ENCODE measurements around the gene AHDC1.

AHDC1 gene

GRCh38 chr1:27531959-27532685 is 71.8 kb downstream of the AHDC1 start:
- DNase-seq (ENCODE audit: low read depth), result no peak

DNA sequence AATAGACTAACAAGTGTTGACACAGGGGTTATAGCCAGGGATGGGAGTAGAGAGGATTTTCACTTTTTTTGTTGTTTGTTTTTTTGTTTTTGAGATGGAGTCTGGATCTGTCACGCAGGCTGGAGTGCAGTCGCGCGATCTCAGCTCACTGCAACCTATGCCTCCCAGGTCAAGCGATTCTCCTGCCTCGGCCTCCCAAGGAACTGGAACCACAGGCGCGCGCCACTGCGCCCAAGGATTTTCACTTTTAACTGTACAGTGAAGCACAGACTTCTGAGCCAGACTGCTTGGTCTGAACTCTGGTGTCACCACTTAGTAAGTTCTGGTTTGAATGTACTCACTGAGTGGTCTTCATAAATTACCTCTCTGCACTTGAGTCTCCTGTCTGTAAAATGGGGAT is 73.8 kb downstream of the AHDC1 start:
- DNase-seq (ENCODE audit: low read depth), result no peak

GRCh38 chr1:27529704-27530018 is 74.3 kb downstream of the AHDC1 start:
- no peak for DNase-seq (ENCODE audit: low read depth)

DNA sequence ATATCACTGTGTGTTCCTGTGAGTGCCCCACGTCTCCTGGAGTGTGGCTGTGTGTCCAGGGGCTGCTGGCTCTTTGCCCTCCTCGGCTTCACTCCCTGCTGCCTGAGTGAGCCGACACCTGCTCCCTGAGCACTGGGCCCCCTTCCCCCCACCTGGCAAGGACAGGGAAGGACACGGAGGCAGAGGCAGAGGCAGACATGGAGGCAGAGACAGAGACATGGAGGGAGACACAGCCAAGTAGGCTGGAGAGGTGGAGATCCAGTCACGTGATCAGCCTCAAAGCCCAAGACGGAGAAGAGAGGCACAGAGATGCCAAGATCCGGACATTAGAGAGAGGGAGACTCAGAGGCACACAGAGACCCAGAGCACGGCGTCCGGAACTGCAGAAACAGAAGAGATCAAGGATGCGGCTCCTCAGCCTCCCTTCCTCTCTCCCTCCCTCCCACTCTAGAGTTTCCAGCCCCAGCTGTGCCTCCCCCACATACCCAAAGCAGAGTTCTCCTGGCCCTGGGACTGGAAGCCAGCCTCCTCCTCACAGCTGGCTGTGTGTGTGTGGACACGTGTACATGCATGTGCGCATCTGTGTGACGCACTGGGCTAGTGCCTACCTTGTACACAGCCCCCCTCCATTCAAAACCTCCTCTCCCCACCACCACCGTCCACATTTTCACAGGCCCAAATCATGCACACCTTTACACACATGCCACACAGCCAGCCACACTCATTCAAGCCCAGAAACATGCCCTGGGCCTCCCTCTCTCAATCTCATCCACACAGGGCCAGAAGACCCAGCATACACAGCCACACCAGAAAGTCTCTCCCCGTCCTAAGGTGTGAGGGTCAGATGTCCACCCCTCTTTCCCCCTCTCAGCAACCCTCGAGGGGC is 74.9 kb downstream of the AHDC1 start:
- peak; percentile 40 for DNase-seq (ENCODE audit: low read depth)

DNA sequence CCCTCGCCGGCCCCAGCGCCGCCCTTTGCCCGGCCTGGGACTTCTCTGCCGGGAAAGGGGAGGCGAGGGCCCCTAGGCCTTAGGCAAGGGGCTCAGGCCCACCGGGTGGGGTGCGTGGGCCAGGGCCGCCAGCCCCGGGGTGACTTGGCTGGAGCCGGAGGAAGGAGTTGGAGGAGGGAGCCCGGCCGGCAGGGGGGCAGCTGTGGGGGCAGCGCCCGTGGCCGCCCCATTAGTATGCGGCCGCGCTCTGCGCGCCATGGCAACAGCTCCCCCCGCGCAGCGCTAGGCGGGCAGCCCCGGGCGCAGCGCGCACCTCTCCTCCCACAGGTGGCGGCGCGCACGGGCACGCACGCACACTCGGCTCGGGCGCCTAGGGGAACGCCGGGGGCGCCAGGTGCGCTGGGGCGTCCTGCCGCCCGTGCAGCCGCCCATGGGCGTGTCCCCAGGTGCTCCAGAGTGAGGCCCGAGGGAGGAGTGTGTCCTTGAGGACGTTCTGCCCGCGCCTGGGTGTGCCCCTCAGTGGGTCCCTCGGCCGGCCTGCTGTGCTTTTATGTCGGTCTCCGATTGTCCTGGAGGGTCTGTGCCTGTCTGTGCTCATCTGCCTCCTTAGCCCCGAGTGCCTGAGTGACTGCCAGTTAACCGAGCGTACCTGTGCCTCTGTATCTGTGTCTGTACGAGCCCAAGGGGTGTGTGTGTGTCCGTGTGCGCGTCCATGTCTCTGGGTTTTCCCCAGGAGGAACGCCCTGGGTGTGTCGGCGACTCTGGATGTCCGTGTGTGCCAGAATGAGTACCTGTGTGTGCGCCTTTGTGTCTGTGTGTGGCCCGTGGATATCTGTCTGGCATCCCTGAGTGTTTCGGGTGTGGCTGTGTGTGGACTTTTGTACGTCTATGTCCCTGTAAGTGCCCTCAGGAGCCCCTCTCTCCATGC is 75.8 kb downstream of the AHDC1 start:
- DNase-seq (ENCODE audit: low read depth), result no peak

DNA sequence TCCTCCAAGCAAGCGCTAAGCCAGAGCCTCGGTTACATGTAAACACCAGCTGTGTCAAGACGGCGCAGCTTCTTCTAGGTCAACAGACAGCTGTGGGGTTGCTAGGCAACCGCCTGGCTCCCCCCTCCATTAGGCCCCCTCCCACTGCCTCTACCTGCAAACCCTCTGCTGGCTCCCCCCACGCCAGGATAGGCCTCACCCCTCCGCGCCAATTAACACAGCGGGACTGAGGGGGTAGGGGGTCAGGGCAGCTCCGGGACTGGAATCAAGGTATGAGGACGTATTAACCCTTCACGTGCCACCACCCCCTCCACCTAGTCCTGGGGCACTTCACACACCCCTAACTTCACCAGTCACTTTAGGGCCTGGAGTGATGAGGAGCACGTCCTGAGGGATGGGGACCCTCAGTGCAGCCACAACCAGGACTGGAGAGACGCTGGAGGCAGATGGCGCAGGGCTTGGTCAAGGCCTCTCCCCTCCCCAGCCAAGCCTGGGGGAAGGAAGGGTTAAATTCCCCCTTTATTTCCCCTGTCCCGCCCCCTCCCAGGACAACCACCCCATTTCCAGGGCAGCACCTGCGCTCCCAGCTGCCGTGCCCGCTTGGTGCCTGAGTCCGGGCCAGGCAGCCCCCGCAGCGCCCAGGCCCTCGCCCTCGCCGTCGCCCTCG is 76.6 kb downstream of the AHDC1 start:
- no peak for DNase-seq (ENCODE audit: low read depth)

GRCh38 chr1:27526569-27527222 is 77.2 kb downstream of the AHDC1 start:
- no peak for DNase-seq (ENCODE audit: low read depth)

- no peak for DNase-seq (ENCODE audit: low read depth)
These were observed 78.4 kb downstream of the AHDC1 start for GRCh38 chr1:27525296-27526272.

DNA sequence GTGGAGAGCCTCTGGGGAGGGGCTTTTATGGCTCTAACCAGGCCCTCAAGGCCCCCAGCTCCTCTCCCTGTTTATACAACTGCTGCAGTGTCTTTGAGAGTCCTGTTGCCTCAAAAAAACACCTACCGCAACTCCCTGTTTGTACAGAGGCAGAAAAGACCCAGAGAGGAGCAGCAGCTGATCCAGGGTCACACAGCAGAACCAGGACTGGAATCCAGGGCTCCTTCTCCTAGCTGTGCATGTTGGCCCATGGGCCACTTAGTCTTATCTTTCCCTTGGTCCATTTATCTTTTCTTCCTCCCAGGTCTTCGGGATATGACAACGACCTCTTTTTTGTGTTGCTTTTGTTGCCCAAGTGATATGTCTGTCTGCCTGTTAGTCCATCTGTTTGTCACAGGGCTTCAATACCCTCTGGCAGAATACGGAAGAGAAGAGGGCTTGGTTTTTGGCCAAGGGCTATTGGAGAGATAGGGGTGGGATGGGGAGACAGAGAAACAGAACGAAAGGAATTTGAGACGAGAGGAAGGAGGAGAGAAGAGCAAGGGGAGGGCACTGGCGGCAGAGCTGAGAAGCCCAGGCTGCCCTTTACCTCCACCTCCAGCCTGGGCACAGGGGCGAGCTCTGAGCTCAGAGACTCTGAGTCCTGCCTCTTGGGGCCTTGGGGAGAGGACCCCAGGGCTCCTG is 80.5 kb downstream of the AHDC1 start:
- DNase-seq (ENCODE audit: low read depth), result no peak

- DNase-seq (ENCODE audit: low read depth), result no peak
These were observed 81.3 kb downstream of the AHDC1 start for GRCh38 chr1:27522432-27523336.

- DNase-seq (ENCODE audit: low read depth), result no peak
These were observed 82.0 kb downstream of the AHDC1 start for GRCh38 chr1:27521861-27522431.

DNA sequence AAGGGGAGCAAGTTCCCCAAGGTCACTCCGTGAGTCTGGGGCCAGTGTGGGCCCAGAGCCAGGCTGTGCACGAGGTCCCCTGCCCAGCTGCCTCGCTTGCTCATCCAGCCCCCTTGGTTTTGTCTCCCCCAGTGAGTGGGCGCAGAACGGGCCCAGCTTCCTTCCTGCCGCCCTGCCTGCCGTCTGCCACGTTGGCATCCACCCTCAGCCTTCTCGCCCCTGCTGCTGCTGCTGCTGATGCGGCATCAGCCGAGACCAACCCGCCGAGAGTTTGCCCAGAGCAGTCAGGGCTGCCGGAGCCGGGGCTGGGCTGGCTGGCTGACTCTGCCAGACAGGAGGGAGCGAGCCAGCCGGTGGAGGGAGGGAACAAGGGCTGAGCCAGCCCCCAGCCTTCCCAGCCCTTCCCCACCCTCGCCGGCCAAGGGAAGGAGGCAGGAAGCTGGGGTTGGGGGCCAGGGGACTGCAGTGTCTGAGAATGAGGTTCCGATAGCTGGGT is 82.6 kb downstream of the AHDC1 start:
- DNase-seq (ENCODE audit: low read depth), result no peak

DNA sequence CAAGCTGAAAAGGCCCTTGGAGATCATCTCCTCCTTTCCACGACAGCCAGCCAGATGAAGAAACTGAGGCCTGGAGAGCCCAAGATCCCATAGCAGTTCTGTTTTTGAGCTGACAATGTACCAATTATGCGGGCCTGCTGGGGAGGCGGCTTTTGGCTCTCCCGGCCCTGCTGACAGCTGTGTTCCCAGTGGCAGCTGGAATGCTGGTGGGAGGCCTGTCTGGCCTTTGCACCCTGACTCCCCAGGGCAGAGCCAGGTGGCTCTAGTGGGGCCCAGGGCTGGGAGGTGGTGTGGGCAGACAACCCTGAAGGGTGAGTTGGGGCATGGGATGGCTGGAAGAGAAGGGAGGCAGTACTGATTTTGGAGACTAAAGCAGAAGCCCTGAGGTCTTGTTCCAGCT is 83.3 kb downstream of the AHDC1 start:
- no peak for DNase-seq (ENCODE audit: low read depth)

DNA sequence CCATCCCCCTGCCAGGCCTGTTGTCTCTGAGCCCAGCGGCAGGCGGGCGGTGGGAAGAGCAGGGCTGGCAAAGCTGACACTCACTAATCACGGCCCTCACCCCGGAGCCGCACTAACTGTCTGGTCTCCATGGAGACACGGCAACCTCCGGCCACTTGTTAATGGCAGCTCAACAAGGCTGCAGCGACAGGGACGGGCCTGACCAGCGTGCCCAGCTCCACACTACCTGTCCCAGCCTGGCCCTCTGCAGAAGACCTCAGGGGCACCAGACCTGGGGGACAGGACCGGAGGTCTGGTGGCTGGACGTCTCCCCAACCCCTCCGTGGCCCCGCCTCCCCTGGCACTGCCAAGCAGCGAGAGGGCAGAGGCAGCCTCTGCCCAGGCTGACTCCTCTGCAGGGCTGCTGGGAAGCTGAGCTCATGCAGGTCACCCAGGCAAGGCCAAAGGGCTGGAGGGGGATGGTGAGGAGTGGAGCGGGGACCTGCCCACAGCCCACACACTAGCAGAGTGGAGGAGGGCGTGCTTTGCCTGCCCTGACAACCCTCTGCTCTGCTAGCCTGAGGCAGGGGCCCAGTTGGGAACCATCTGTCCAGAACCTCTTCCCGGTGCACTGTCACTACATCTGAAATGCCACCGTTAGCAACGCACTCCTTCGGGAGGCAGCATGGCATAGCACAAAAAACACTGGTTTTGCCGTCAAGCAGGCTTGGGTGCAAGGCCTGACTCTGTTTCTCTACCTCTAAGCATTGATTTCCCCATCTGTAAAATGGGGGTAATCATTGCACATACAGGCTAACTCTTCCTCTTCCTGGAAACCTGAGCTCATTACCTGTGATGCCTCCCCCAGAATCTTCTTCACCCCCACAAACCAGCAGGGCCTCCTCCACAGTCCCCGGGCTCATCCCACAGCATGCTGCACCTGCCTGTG is 84.3 kb downstream of the AHDC1 start:
- no peak for DNase-seq (ENCODE audit: low read depth)

GRCh38 chr1:27518808-27519207 is 85.1 kb downstream of the AHDC1 start:
- no peak for DNase-seq (ENCODE audit: low read depth)

GRCh38 chr1:27517907-27518718 is 85.8 kb downstream of the AHDC1 start:
- DNase-seq (ENCODE audit: low read depth), result no peak
